ENCODE results near the gene PACRG. TPM values are rescaled to one million over a fixed set of nuclear protein-coding genes. Genes with fewer than 3 reads are reported as not detected.

PACRG gene
- total and polyA plus RNA-seq, 2 experiments from 2014 or later, result 0.17 to 0.68 TPM

DNA sequence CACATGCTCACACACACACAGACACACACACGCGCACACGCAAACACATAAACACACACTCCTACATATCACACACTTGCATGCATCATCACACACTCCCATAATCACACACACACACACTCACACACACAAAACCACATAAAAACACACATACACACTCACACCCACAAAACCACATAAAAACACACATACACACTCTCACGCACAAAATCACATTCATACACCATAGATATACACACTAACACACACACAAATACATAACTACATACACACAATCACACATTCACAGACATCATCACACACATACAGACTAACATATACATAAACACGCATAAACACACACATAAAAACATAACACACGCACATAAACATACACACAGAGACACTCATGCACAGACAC lies 629.0 kb downstream of the PACRG start (continued):
- TF ChIP-seq, protein P1, sequence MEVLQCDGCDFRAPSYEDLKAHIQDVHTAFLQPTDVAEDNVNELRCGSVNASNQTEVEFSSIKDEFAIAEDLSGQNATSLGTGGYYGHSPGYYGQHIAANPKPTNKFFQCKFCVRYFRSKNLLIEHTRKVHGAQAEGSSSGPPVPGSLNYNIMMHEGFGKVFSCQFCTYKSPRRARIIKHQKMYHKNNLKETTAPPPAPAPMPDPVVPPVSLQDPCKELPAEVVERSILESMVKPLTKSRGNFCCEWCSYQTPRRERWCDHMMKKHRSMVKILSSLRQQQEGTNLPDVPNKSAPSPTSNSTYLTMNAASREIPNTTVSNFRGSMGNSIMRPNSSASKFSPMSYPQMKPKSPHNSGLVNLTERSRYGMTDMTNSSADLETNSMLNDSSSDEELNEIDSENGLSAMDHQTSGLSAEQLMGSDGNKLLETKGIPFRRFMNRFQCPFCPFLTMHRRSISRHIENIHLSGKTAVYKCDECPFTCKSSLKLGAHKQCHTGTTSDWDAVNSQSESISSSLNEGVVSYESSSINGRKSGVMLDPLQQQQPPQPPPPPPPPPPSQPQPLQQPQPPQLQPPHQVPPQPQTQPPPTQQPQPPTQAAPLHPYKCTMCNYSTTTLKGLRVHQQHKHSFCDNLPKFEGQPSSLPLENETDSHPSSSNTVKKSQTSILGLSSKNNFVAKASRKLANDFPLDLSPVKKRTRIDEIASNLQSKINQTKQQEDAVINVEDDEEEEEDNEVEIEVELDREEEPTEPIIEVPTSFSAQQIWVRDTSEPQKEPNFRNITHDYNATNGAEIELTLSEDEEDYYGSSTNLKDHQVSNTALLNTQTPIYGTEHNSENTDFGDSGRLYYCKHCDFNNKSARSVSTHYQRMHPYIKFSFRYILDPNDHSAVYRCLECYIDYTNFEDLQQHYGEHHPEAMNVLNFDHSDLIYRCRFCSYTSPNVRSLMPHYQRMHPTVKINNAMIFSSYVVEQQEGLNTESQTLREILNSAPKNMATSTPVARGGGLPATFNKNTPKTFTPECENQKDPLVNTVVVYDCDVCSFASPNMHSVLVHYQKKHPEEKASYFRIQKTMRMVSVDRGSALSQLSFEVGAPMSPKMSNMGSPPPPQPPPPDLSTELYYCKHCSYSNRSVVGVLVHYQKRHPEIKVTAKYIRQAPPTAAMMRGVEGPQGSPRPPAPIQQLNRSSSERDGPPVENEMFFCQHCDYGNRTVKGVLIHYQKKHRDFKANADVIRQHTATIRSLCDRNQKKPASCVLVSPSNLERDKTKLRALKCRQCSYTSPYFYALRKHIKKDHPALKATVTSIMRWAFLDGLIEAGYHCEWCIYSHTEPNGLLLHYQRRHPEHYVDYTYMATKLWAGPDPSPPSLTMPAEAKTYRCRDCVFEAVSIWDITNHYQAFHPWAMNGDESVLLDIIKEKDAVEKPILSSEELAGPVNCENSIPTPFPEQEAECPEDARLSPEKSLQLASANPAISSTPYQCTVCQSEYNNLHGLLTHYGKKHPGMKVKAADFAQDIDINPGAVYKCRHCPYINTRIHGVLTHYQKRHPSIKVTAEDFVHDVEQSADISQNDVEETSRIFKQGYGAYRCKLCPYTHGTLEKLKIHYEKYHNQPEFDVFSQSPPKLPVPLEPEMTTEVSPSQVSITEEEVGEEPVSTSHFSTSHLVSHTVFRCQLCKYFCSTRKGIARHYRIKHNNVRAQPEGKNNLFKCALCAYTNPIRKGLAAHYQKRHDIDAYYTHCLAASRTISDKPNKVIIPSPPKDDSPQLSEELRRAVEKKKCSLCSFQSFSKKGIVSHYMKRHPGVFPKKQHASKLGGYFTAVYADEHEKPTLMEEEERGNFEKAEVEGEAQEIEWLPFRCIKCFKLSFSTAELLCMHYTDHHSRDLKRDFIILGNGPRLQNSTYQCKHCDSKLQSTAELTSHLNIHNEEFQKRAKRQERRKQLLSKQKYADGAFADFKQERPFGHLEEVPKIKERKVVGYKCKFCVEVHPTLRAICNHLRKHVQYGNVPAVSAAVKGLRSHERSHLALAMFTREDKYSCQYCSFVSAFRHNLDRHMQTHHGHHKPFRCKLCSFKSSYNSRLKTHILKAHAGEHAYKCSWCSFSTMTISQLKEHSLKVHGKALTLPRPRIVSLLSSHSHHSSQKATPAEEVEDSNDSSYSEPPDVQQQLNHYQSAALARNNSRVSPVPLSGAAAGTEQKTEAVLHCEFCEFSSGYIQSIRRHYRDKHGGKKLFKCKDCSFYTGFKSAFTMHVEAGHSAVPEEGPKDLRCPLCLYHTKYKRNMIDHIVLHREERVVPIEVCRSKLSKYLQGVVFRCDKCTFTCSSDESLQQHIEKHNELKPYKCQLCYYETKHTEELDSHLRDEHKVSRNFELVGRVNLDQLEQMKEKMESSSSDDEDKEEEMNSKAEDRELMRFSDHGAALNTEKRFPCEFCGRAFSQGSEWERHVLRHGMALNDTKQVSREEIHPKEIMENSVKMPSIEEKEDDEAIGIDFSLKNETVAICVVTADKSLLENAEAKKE (CRISPR knock-in tag; IDR thresholded peaks at IDR 0.05), result no peak
- TF ChIP-seq, protein P2, sequence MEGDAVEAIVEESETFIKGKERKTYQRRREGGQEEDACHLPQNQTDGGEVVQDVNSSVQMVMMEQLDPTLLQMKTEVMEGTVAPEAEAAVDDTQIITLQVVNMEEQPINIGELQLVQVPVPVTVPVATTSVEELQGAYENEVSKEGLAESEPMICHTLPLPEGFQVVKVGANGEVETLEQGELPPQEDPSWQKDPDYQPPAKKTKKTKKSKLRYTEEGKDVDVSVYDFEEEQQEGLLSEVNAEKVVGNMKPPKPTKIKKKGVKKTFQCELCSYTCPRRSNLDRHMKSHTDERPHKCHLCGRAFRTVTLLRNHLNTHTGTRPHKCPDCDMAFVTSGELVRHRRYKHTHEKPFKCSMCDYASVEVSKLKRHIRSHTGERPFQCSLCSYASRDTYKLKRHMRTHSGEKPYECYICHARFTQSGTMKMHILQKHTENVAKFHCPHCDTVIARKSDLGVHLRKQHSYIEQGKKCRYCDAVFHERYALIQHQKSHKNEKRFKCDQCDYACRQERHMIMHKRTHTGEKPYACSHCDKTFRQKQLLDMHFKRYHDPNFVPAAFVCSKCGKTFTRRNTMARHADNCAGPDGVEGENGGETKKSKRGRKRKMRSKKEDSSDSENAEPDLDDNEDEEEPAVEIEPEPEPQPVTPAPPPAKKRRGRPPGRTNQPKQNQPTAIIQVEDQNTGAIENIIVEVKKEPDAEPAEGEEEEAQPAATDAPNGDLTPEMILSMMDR (conservative IDR thresholded peaks at IDR 0.05; ENCODE audit: low read depth in 2 of 2), result no peak
- TF ChIP-seq, protein P3, sequence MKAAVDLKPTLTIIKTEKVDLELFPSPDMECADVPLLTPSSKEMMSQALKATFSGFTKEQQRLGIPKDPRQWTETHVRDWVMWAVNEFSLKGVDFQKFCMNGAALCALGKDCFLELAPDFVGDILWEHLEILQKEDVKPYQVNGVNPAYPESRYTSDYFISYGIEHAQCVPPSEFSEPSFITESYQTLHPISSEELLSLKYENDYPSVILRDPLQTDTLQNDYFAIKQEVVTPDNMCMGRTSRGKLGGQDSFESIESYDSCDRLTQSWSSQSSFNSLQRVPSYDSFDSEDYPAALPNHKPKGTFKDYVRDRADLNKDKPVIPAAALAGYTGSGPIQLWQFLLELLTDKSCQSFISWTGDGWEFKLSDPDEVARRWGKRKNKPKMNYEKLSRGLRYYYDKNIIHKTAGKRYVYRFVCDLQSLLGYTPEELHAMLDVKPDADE (IDR thresholded peaks at IDR 0.05), result no peak
- TF ChIP-seq, protein P4, sequence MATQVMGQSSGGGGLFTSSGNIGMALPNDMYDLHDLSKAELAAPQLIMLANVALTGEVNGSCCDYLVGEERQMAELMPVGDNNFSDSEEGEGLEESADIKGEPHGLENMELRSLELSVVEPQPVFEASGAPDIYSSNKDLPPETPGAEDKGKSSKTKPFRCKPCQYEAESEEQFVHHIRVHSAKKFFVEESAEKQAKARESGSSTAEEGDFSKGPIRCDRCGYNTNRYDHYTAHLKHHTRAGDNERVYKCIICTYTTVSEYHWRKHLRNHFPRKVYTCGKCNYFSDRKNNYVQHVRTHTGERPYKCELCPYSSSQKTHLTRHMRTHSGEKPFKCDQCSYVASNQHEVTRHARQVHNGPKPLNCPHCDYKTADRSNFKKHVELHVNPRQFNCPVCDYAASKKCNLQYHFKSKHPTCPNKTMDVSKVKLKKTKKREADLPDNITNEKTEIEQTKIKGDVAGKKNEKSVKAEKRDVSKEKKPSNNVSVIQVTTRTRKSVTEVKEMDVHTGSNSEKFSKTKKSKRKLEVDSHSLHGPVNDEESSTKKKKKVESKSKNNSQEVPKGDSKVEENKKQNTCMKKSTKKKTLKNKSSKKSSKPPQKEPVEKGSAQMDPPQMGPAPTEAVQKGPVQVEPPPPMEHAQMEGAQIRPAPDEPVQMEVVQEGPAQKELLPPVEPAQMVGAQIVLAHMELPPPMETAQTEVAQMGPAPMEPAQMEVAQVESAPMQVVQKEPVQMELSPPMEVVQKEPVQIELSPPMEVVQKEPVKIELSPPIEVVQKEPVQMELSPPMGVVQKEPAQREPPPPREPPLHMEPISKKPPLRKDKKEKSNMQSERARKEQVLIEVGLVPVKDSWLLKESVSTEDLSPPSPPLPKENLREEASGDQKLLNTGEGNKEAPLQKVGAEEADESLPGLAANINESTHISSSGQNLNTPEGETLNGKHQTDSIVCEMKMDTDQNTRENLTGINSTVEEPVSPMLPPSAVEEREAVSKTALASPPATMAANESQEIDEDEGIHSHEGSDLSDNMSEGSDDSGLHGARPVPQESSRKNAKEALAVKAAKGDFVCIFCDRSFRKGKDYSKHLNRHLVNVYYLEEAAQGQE (IDR thresholded peaks at IDR 0.05; ENCODE audit: unreplicated experiment), result no peak
